NCI-H2171 (cell line): ENCODE results near the gene SLC24A3.

Experiments used
- DNase-seq: peaks from one replicate; lab custom pipeline; 2025; lab: John Stamatoyannopoulos, UW

Gene SLC24A3

GRCh38 chr20:19549896-19550295, 337.5 kb downstream of the SLC24A3 start:
- no peak for DNase-seq

GRCh38 chr20:19552221-19553180, 340.1 kb downstream of the SLC24A3 start:
- peak; percentile 31 for DNase-seq

- no peak for DNase-seq
Measured at GRCh38 chr20:19554666-19555065, 342.2 kb downstream of the SLC24A3 start.

GRCh38 chr20:19555726-19556125, 343.3 kb downstream of the SLC24A3 start:
- no peak for DNase-seq

GRCh38 chr20:19557291-19557690, 344.8 kb downstream of the SLC24A3 start:
- DNase-seq = no peak

- DNase-seq = no peak
Measured at GRCh38 chr20:19560881-19561480, 348.5 kb downstream of the SLC24A3 start.

GRCh38 chr20:19562426-19562825, 350.0 kb downstream of the SLC24A3 start:
- no peak for DNase-seq

GRCh38 chr20:19564261-19564660, 351.8 kb downstream of the SLC24A3 start:
- DNase-seq = no peak

- no peak for DNase-seq
Measured at GRCh38 chr20:19565736-19566135, 353.3 kb downstream of the SLC24A3 start.

GRCh38 chr20:19566226-19566945, 353.9 kb downstream of the SLC24A3 start:
- no peak for DNase-seq

GRCh38 chr20:19568128-19568527, 355.7 kb downstream of the SLC24A3 start:
- no peak for DNase-seq

- no peak for DNase-seq
Measured at GRCh38 chr20:19571996-19572395, 359.6 kb downstream of the SLC24A3 start.

GRCh38 chr20:19577692-19578091, 365.2 kb downstream of the SLC24A3 start:
- no peak for DNase-seq

- no peak for DNase-seq
Measured at GRCh38 chr20:19582782-19583181, 370.3 kb downstream of the SLC24A3 start.

GRCh38 chr20:19583532-19584175, 371.2 kb downstream of the SLC24A3 start:
- DNase-seq = no peak

- no peak for DNase-seq
Measured at GRCh38 chr20:19588241-19588640, 375.8 kb downstream of the SLC24A3 start.

GRCh38 chr20:19588732-19589131, 376.3 kb downstream of the SLC24A3 start:
- no peak for DNase-seq

GRCh38 chr20:19589787-19590362, 377.4 kb downstream of the SLC24A3 start:
- no peak for DNase-seq

- no peak for DNase-seq
Measured at GRCh38 chr20:19590382-19590781, 377.9 kb downstream of the SLC24A3 start.

- no peak for DNase-seq
Measured at GRCh38 chr20:19593762-19594161, 381.3 kb downstream of the SLC24A3 start.

GRCh38 chr20:19594896-19595295, 382.5 kb downstream of the SLC24A3 start:
- DNase-seq = no peak
